GM12878 (cell line): ENCODE measurements around the gene RNF220. TPM values are rescaled to one million over a fixed set of nuclear protein-coding genes. Genes with fewer than 3 reads are reported as not detected.

Experiments
- ATAC-seq: fragments of 200-7000 bp; cut with Tn5 transposase; 3 replicates; pipeline ENCODE4 v1.9.1; 2020; ENCODE audit warnings: mild to moderate bottlenecking, moderate library complexity
- BruUV-seq: library from RNA; stranded (reverse); fragments of 400-500 nt; replicated peaks from 2 replicates; lab custom pipeline; 2021; lab: Mats Ljungman, UMichigan
- CTCF ChIA-PET: fragments of 300-600 bp; sonication (Branson Sonifier 250); formaldehyde crosslinking; extraction: SDS; loops from one replicate; lab custom pipeline; 2021; ENCODE audit warnings: inconsistent platforms; lab: Yijun Ruan, JAX
- POLR2A ChIA-PET: fragments of 350-600 bp; formaldehyde crosslinking; extraction: SDS; loops from one replicate; lab custom pipeline; 2021; ENCODE audit warnings: inconsistent platforms; lab: Charles Lee
- RAD21 ChIA-PET: fragments of 300-600 bp; sonication (Branson Sonifier 250); formaldehyde crosslinking; loops from one replicate; lab custom pipeline; 2023; ENCODE audit warnings: antibody characterized with exemption; ENCODE audit not compliant: unreplicated experiment; lab: Charles Lee
- SMC1A ChIA-PET: fragments of 300-600 bp; sonication (Branson Sonifier 250); formaldehyde crosslinking; loops from one replicate; lab custom pipeline; 2023; ENCODE audit not compliant: unreplicated experiment, uncharacterized antibody; lab: Charles Lee
- DNase-seq: peaks from one replicate; pipeline ENCODE4 v3.0.0-alpha.2; 2011; ENCODE audit warnings: low read depth, low spot score
- FAIRE-seq: peaks from 3 replicates; lab custom pipeline; 2011; peaks lifted over from hg19 to GRCh38; lab: Jason Lieb, UNC
- H2AFZ ChIP-seq: 2 replicates; pipeline ENCODE4 v1.6.0; 2011; ENCODE audit warnings: low read depth, low read length, control low read depth; ENCODE audit not compliant: control insufficient read depth
- H3K27ac ChIP-seq: 2 replicates; pipeline ENCODE4 v1.5.1; 2011; ENCODE audit warnings: control low read depth; ENCODE audit not compliant: control insufficient read depth, insufficient read depth
- H3K27me3 ChIP-seq, 2 experiments: replicated peaks in 1 of 2; 2 replicates each; pipeline versions ENCODE4 v1.6.0 to v1.6.1; 2011; ENCODE audit warnings: low read length in 1 of 2; ENCODE audit not compliant: control insufficient read depth in 2 of 2, insufficient read depth in 2 of 2
- H3K36me3 ChIP-seq, 2 experiments: 2 replicates each; pipeline ENCODE4 v1.5.1; 2011; ENCODE audit warnings: low read length in 1 of 2; ENCODE audit not compliant: control insufficient read depth in 2 of 2, insufficient read depth in 2 of 2
- H3K4me1 ChIP-seq: 2 replicates; pipeline ENCODE4 v1.6.1; 2011; ENCODE audit warnings: mild to moderate bottlenecking, low read length, moderate library complexity, mixed read lengths; ENCODE audit not compliant: control insufficient read depth, insufficient read depth
- H3K4me2 ChIP-seq: 2 replicates; pipeline ENCODE4 v1.6.0; 2011; ENCODE audit warnings: control low read depth; ENCODE audit not compliant: control insufficient read depth, insufficient read depth
- H3K4me3 ChIP-seq: fragments of 200-600 bp; sonication (generic); 2 replicates; pipeline ENCODE4 v1.5.1; 2016
- H3K79me2 ChIP-seq: 2 replicates; pipeline ENCODE4 v1.6.0; 2011; ENCODE audit warnings: low read length; ENCODE audit not compliant: control insufficient read depth, insufficient read depth
- H3K9ac ChIP-seq: 2 replicates; pipeline ENCODE4 v1.8.0; 2011; ENCODE audit warnings: low read length, control low read depth, mixed read lengths; ENCODE audit not compliant: control insufficient read depth, insufficient read depth
- H3K9me3 ChIP-seq: replicated peaks from 3 replicates; pipeline ENCODE4 v1.5.1; 2011; ENCODE audit warnings: mild to moderate bottlenecking, low read length; ENCODE audit not compliant: control insufficient read depth, insufficient read depth
- H4K20me1 ChIP-seq: 2 replicates; pipeline ENCODE4 v1.6.0; 2011; ENCODE audit not compliant: control insufficient read depth, insufficient read depth
- ETV6 ChIP-seq, 2 experiments: fragments of 450-650 bp in 1 of 2; IDR thresholded peaks in 1 of 2; conservative IDR thresholded peaks in 1 of 2; 2 replicates each; pipeline ENCODE4 v1.6.1; 2014; ENCODE audit warnings: antibody characterized with exemption in 1 of 2, borderline replicate concordance in 1 of 2, low read depth in 1 of 2, mild to moderate bottlenecking in 1 of 2, moderate library complexity in 1 of 2
- HDAC6 ChIP-seq: fragments of 200-600 bp; sonication (generic); IDR thresholded peaks from one replicate; pipeline ENCODE4 v1.8.0; 2017; ENCODE audit warnings: antibody characterized with exemption; ENCODE audit not compliant: unreplicated experiment
- NRF1 ChIP-seq: conservative IDR thresholded peaks from 2 replicates; pipeline ENCODE4 v1.6.1; 2011; ENCODE audit warnings: mild to moderate bottlenecking, low read depth, low read length, improper control_type of control experiment
- PAX5 ChIP-seq: IDR thresholded peaks from 2 replicates; pipeline ENCODE4 v1.6.1; 2011; ENCODE audit warnings: low read depth, low read length, borderline replicate concordance
- PAX8 ChIP-seq: fragments of 450-650 bp; IDR thresholded peaks from 2 replicates; pipeline ENCODE4 v1.6.1; 2017; ENCODE audit warnings: mild to moderate bottlenecking, moderate library complexity
- SPI1 ChIP-seq: IDR thresholded peaks from 2 replicates; pipeline ENCODE4 v1.6.1; 2011; ENCODE audit warnings: low read depth, mild to moderate bottlenecking, low read length, moderate library complexity, borderline replicate concordance; ENCODE audit not compliant: insufficient read depth
- ZNF207 ChIP-seq: fragments of 450-650 bp; IDR thresholded peaks from 2 replicates; pipeline ENCODE4 v1.6.1; 2014; ENCODE audit warnings: antibody characterized with exemption, mild to moderate bottlenecking, borderline replicate concordance
- WGBS: methylation state at CpG from one replicate; pipeline ENCODE4 v1.1.6; 2016; ENCODE audit warnings: low lambda C conversion rate; ENCODE audit not compliant: insufficient replicate concordance, insufficient coverage; ENCODE audit errors: missing lambda C conversion rate; 5-methylcytosine and 5-hydroxymethylcytosine counted together
- in situ Hi-C: fragments of 300-500 bp; cut with MboI; formaldehyde crosslinking; loops from 9 replicates; pipeline ENCODE4 v1.14.3; 2018; ENCODE audit warnings: mixed read lengths
- intact Hi-C: fragments of 100-400 bp; cut with micrococcal nuclease; formaldehyde crosslinking; loops from one replicate; pipeline ENCODE4 v1.14.2; 2022; ENCODE audit not compliant: unreplicated experiment
- polyA plus RNA-seq, 11 experiments: library from polyadenylated mRNA; depleted of rRNA in 4 of 11; unstranded in 6 of 11; stranded (reverse) in 5 of 11; fragments of >200 nt; fragmentation: Nextera tagmentation in 4 of 11; fragmentation: Illumina TruSeq in 1 of 11; extraction: Ambion mirVana in 4 of 11; extraction: Trizol in 1 of 11; gene quantifications; 1 replicate in 1 of 11; 2 replicates in 10 of 11; pipeline versions ENCODE4 v1.2.1 to v1.2.3, GENCODE V29; 2011 to 2016; ENCODE audit warnings: inconsistent platforms in 2 of 11, missing spikeins in 2 of 11, low read depth in 1 of 11
- total RNA-seq, 4 experiments: library from RNA; depleted of rRNA in 3 of 4; stranded (reverse); fragments of >200 nt in 3 of 4; fragmentation: Illumina TruSeq in 1 of 4; extraction: Trizol in 1 of 4; gene quantifications; 2 replicates each; pipeline versions ENCODE4 v1.2.1 to v1.2.3, GENCODE V29; 2013 to 2021
- TF ChIP-seq, protein P1 (sequence below): fragments of 450-650 bp; IDR thresholded peaks from 2 replicates; pipeline ENCODE4 v1.6.1; 2017; ENCODE audit warnings: mild to moderate bottlenecking
- TF ChIP-seq, protein P2 (sequence below): IDR thresholded peaks from 2 replicates; pipeline ENCODE4 v1.6.1; 2012; ENCODE audit warnings: low read depth, low read length, improper control_type of control experiment

Gene RNF220
- total and polyA plus RNA-seq, 10 of the 15 experiments (the other 5 are each of a cell fraction or from before 2014, with no cell fraction given): 4.6 to 84.1 (median 53.7) TPM

DNA sequence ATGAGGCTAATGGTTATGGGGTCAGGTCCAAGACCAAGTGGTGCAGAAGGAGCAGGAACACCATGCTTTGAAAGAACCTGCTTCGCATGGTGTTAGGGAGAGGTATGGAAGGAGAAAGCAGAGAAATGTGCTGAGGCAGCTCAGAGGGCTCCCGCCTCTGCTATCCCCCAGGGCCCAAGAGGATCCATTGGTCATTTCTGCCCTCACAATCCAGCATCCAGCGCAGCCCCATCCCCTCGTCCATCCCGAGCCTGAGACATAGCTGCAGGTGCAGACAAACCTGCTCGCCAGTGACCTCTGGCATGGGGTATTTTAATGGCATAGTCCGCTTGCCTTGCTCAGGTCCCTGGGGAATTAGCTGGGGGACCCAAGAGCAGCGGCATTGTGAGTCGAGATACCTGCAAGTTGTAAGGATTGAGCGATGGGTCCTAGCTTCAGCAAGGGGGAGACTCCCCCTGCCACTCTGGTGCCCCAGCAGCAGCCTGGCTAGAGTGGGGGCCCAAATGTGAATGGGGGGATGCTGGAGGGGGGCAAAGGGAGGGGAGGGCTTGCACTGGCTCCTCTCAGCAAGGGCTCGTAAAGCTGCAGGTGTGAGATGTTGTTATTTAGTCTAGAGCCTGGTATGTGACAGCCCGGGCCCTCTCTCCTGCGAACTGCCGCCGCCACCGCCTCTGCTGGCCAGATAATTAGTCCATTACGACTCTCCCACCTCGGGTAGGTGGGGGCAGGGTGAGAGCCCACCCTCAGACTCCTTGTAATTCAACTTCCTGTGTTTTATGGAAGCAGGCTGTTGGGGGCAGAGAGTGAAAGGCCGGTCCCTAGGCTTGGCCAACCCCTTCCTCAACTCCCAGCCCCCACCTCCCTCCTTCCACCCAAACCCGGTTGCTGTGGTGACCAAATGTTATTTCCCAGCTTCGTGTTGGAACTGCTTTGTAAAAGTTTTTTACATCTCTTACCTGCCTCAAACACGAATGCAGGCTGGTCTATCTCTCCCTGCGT, 118.8 kb downstream of the RNF220 start:
- no peak for DNase-seq
- Histone ChIP-seq H2AFZ (no peak overlapping the region), H3K79me2 (no peaks in the 10 kb centered on the region), H3K27ac (no peak overlapping the region), H3K9me3 (no peaks in the 10 kb centered on the region), H3K4me2 (no peak overlapping the region), H3K9ac (no peak overlapping the region), H3K36me3 (no peaks in the 10 kb centered on the region), H3K27me3 (no peaks in the 10 kb centered on the region; a peak in 1 of 4 replicates), H3K4me3 (no peak overlapping the region), H3K4me1 (no peaks in the 10 kb centered on the region)
- ChIA-PET POLR2A (interaction anchor here (0.9 kb wide), 1 partner anchor 59 kb away, joined by 3 read pairs; no protein-coding TSS in a partner anchor), RAD21 (no interaction called here), CTCF (no interaction called here), SMC1A (no interaction called here)
- intact Hi-C loops: no loop called here
- no peak for ATAC-seq
- FAIRE-seq: no peak
- in situ Hi-C loops: no loop called here
- 60% methylated on average over 23 of the region's 23 CpGs for WGBS
- no TSS peak for BruUV-seq
- TF ChIP-seq, protein P1, sequence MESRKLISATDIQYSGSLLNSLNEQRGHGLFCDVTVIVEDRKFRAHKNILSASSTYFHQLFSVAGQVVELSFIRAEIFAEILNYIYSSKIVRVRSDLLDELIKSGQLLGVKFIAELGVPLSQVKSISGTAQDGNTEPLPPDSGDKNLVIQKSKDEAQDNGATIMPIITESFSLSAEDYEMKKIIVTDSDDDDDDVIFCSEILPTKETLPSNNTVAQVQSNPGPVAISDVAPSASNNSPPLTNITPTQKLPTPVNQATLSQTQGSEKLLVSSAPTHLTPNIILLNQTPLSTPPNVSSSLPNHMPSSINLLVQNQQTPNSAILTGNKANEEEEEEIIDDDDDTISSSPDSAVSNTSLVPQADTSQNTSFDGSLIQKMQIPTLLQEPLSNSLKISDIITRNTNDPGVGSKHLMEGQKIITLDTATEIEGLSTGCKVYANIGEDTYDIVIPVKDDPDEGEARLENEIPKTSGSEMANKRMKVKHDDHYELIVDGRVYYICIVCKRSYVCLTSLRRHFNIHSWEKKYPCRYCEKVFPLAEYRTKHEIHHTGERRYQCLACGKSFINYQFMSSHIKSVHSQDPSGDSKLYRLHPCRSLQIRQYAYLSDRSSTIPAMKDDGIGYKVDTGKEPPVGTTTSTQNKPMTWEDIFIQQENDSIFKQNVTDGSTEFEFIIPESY: no peak
- no peak for TF ChIP-seq ZNF207
- TF ChIP-seq NRF1: no peak
- no peak for TF ChIP-seq PAX8
- TF ChIP-seq SPI1: no peak
- TF ChIP-seq PAX5: no peak
- TF ChIP-seq HDAC6: no peak
- TF ChIP-seq, protein P2, sequence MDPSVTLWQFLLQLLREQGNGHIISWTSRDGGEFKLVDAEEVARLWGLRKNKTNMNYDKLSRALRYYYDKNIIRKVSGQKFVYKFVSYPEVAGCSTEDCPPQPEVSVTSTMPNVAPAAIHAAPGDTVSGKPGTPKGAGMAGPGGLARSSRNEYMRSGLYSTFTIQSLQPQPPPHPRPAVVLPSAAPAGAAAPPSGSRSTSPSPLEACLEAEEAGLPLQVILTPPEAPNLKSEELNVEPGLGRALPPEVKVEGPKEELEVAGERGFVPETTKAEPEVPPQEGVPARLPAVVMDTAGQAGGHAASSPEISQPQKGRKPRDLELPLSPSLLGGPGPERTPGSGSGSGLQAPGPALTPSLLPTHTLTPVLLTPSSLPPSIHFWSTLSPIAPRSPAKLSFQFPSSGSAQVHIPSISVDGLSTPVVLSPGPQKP: no peak
- TF ChIP-seq ETV6 (conservative IDR thresholded peaks at IDR 0.05 in 1 of 2, IDR thresholded peaks at IDR 0.05 in 1 of 2; ENCODE audit: borderline replicate concordance in 1 of 2, low read depth in 1 of 2): no peak
- TF ChIP-seq, all 136 proteins: peak for 0
- H4K20me1 ChIP-seq: no peaks in the 10 kb centered on the region
